Neural cell (in vitro differentiated cells): Measurements from ENCODE around the gene CRIM1. TPM values are rescaled to one million over a fixed set of nuclear protein-coding genes. Genes with fewer than 3 reads are reported as not detected.

ENCODE experiments used
- H2AFZ ChIP-seq: fragments of 200-600, 300-800 bp; sonication (generic), shearing (Covaris generic); 2 replicates; pipeline ENCODE4 v1.6.0; 2014; ENCODE audit warnings: low read depth, mild to moderate bottlenecking, antibody characterized with exemption, low read length, moderate library complexity
- H3F3A ChIP-seq: fragments of 200-600 bp; shearing (Covaris generic); 2 replicates; pipeline ENCODE4 v1.6.1; 2016; ENCODE audit warnings: mild to moderate bottlenecking, moderate library complexity, mixed read lengths, antibody characterized with exemption, low read length; ENCODE audit not compliant: insufficient read depth, poor library complexity, severe bottlenecking
- H3K27ac ChIP-seq: fragments of 200-600, 300-800 bp; sonication (generic), shearing (Covaris generic); 2 replicates; pipeline ENCODE4 v1.5.1; 2014; ENCODE audit warnings: mild to moderate bottlenecking, low read length, moderate library complexity
- H3K27me3 ChIP-seq: fragments of 300-800, 200-600 bp; sonication (generic), shearing (Covaris generic); 2 replicates; pipeline ENCODE4 v1.6.0; 2014; ENCODE audit warnings: mild to moderate bottlenecking, low read depth, low read length, moderate library complexity; ENCODE audit not compliant: insufficient read depth
- H3K36me3 ChIP-seq: fragments of 300-800, 200-600 bp; sonication (generic), shearing (Covaris generic); 2 replicates; pipeline ENCODE4 v1.5.1; 2014; ENCODE audit warnings: mild to moderate bottlenecking, antibody characterized with exemption, low read length, moderate library complexity; ENCODE audit not compliant: insufficient read depth
- H3K4me2 ChIP-seq: fragments of 300-800, 200-600 bp; sonication (generic), shearing (Covaris generic); 2 replicates; pipeline ENCODE4 v1.6.0; 2014; ENCODE audit warnings: mild to moderate bottlenecking, low read length
- H3K4me3 ChIP-seq: fragments of 300-800, 200-600 bp; sonication (generic), shearing (Covaris generic); 2 replicates; pipeline ENCODE4 v1.5.1; 2014; ENCODE audit warnings: mild to moderate bottlenecking, low read length, moderate library complexity
- H3K79me2 ChIP-seq: fragments of 200-600 bp; shearing (Covaris generic); replicated peaks from 2 replicates; pipeline ENCODE4 v1.6.0; 2014; ENCODE audit warnings: mild to moderate bottlenecking, low read length, moderate library complexity; ENCODE audit not compliant: insufficient read depth
- H3K9ac ChIP-seq: fragments of 300-800, 200-600 bp; sonication (generic), shearing (Covaris generic); 2 replicates; pipeline ENCODE4 v1.6.1; 2016; ENCODE audit warnings: mild to moderate bottlenecking, low read length, mixed read lengths
- H3K9me2 ChIP-seq: fragments of 200-600 bp; shearing (Covaris generic); 2 replicates; pipeline ENCODE4 v1.6.1; 2016; ENCODE audit warnings: mild to moderate bottlenecking, low read length, mixed read lengths; ENCODE audit not compliant: insufficient read depth
- H3K9me3 ChIP-seq: fragments of 200-600, 300-800 bp; sonication (generic), shearing (Covaris generic); 2 replicates; pipeline ENCODE4 v1.6.1; 2016; ENCODE audit warnings: mild to moderate bottlenecking, mixed run types, low read length, moderate library complexity, mixed read lengths
- H4K20me1 ChIP-seq: fragments of 200-600 bp; shearing (Covaris generic); 2 replicates; pipeline ENCODE4 v1.6.1; 2016; ENCODE audit warnings: mild to moderate bottlenecking, mixed run types; ENCODE audit not compliant: insufficient read depth
- CTCF ChIP-seq: fragments of 450-650 bp; IDR thresholded peaks from 2 replicates; pipeline ENCODE4 v1.5.1; 2014; ENCODE audit warnings: antibody characterized with exemption, mild to moderate bottlenecking, moderate library complexity; ENCODE audit not compliant: poor library complexity, severe bottlenecking
- EP300 ChIP-seq: fragments of 450-650 bp; conservative IDR thresholded peaks from 2 replicates; pipeline ENCODE4 v1.6.1; 2014; ENCODE audit warnings: antibody characterized with exemption, mild to moderate bottlenecking, moderate library complexity; ENCODE audit not compliant: poor library complexity, severe bottlenecking
- EZH2 ChIP-seq: fragments of 200-600, 300-800 bp; shearing (Covaris generic), sonication (generic); IDR thresholded peaks from 2 replicates; pipeline ENCODE4 v1.6.1; 2014; ENCODE audit warnings: antibody characterized with exemption, low read length, borderline replicate concordance, mild to moderate bottlenecking; ENCODE audit not compliant: insufficient read depth, poor library complexity, severe bottlenecking
- MXI1 ChIP-seq: fragments of 450-650 bp; conservative IDR thresholded peaks from 2 replicates; pipeline ENCODE4 v1.6.1; 2014; ENCODE audit warnings: antibody characterized with exemption, mild to moderate bottlenecking; ENCODE audit not compliant: poor library complexity, severe bottlenecking
- POLR2AphosphoS5 ChIP-seq: IDR thresholded peaks from 2 replicates; pipeline ENCODE4 v1.6.1; 2012
- RAD21 ChIP-seq: fragments of 450-650 bp; conservative IDR thresholded peaks from 2 replicates; pipeline ENCODE4 v1.6.1; 2014; ENCODE audit warnings: antibody characterized with exemption, mild to moderate bottlenecking, moderate library complexity
- REST ChIP-seq: IDR thresholded peaks from 2 replicates; pipeline ENCODE4 v1.6.1; 2012; ENCODE audit warnings: borderline replicate concordance
- SMC3 ChIP-seq: fragments of 450-650 bp; conservative IDR thresholded peaks from 2 replicates; pipeline ENCODE4 v1.6.1; 2014; ENCODE audit warnings: antibody characterized with exemption, mild to moderate bottlenecking, moderate library complexity; ENCODE audit not compliant: poor library complexity
- TAF1 ChIP-seq: IDR thresholded peaks from 2 replicates; pipeline ENCODE4 v1.6.1; 2012; ENCODE audit warnings: low read depth
- polyA plus RNA-seq: library from polyadenylated mRNA; depleted of rRNA; stranded (reverse); fragments of >200 nt; gene quantifications from 2 replicates; pipeline ENCODE4 v1.2.3, GENCODE V29; 2014

The CRIM1 gene
- polyA plus RNA-seq, 1 donor from 2014 or later, result 6.7 TPM

- Histone ChIP-seq H3K9me2 (no peaks in the 10 kb centered on the region), H3K4me2 (no peak overlapping the region), H3K9me3 (no peaks in the 10 kb centered on the region), H3K9ac (no peak overlapping the region), H3K79me2 (no peaks in the 10 kb centered on the region), H4K20me1 (no peaks in the 10 kb centered on the region), H3K27me3 (no peaks in the 10 kb centered on the region), H3K36me3 (no peaks in the 10 kb centered on the region), H3K4me3 (no peak overlapping the region), H3F3A (no peaks in the 10 kb centered on the region), H3K27ac (no peak overlapping the region), H2AFZ (no peak overlapping the region)
- no peak for TF ChIP-seq EP300
- TF ChIP-seq RAD21, result no peak
- TF ChIP-seq TAF1, result no peak
- no peak for TF ChIP-seq CTCF
- TF ChIP-seq POLR2AphosphoS5, result no peak
- no peak for TF ChIP-seq MXI1
- no peak for TF ChIP-seq EZH2
- no peak for TF ChIP-seq SMC3
- no peak for TF ChIP-seq REST
These were observed 52.7 kb downstream of the CRIM1 start for GRCh38 chr2:36408198-36408703.

- TF ChIP-seq TAF1 (no peak), SMC3 (no peak), RAD21 (no peak), POLR2AphosphoS5 (no peak), MXI1 (no peak), EP300 (no peak), CTCF (no peak), EZH2 (no peak)
- Histone ChIP-seq H3K9me2 (no peaks in the 10 kb centered on the region), H3K9ac (no peak overlapping the region), H3K79me2 (no peaks in the 10 kb centered on the region), H3K4me2 (no peak overlapping the region), H3K27ac (no peak overlapping the region), H3K36me3 (no peaks in the 10 kb centered on the region), H2AFZ (no peak overlapping the region), H3K4me3 (no peak overlapping the region), H3F3A (no peaks in the 10 kb centered on the region), H3K27me3 (no peaks in the 10 kb centered on the region), H4K20me1 (no peaks in the 10 kb centered on the region), H3K9me3 (no peaks in the 10 kb centered on the region)
These were observed 53.8 kb downstream of the CRIM1 start for GRCh38 chr2:36409335-36409734.
